GM21528 (cell line): Measurements from ENCODE around the gene SLC52A1.

Experiments used
- ATAC-seq: cut with Tn5 transposase; IDR thresholded peaks from one replicate; pipeline ENCODE4 v1.9.1; 2021; ENCODE audit warnings: mild to moderate bottlenecking, moderate library complexity; ENCODE audit not compliant: unreplicated experiment, low FRiP score

The SLC52A1 gene

GRCh38 chr17:4997302-4998026, 37.8 kb downstream of the SLC52A1 start, which contains the start of the genes INCA1 and KIF1C:
INCA1 (minus strand) TSS chr17:4997522; CDS start chr17:4994437, 3,085 bp downstream.
KIF1C (plus strand) TSS chr17:4997950; CDS start chr17:5000247, 2,297 bp downstream.
- ATAC-seq: peak; percentile 89

- ATAC-seq: no peak
Measured at GRCh38 chr17:4994081-4994595, 41.1 kb downstream of the SLC52A1 start.

- ATAC-seq: peak; percentile 18
Measured at GRCh38 chr17:4987767-4988567, 47.3 kb downstream of the SLC52A1 start.

GRCh38 chr17:4986951-4987766, 48.1 kb downstream of the SLC52A1 start, which contains the start of gene CAMTA2:
CAMTA2 (minus strand) TSS chr17:4987675; CDS start chr17:4986222, 1,453 bp downstream.
- ATAC-seq: peak; percentile 64

- no peak for ATAC-seq
Measured at GRCh38 chr17:4986403-4986802, 48.8 kb downstream of the SLC52A1 start.
